ENCODE results near the gene DMGDH. TPM values are rescaled to one million over a fixed set of nuclear protein-coding genes. Genes with fewer than 3 reads are reported as not detected.
A peak's percentile ranks its signal among the peaks of the same experiment; 100 is the strongest.

DMGDH gene
- total RNA-seq, 1 experiment from 2014 or later, result not detected

DNA sequence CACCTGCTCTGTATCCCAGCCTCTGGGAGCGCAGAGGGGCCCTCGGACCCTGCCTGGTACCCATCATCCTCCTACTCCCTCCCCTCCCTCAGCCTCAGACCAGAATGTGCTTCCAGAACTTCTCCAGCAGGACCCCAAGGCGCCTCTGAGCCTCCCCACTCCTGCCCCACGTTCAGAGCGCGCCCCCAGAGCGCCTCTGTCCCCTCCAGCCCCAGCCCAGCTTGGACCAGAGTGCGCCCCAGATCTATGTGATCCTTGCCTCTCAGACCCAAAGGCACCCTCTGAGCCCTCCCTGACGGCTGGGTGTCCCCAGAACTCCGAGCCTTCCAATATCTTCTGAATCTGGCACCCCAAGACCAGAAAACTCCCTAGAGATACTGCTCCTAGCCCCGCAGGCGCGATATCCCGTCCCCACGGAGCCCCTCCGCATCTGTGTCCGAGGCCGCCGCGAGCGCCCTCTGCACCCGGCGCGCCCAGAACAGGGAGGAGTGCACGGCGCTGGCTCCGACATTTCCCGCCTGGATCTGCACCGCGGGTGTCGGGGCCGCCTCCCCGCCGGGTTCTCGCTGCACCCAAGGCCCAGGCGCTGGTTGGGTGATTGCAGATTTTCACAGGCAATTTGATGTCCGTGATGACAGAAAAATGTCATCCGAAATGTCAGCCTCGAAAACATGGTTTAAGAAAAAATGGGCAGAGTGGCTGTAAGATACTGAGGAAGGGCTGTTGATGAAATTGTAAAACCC is 42.7 kb upstream of the DMGDH start:
- no CpG with 5 or more reads among the region's 39 CpGs for WGBS (ENCODE audit: extremely low coverage, insufficient read length, low lambda C conversion rate)
- no peak overlapping the region for H2BK12ac ChIP-seq (ENCODE audit: insufficient read length, low read depth, low read length)
- no peak overlapping the region for H2AFZ ChIP-seq (ENCODE audit: low read length)
- no peak overlapping the region for H3K56ac ChIP-seq (ENCODE audit: insufficient read length, low read depth, low read length)
- H3K4me1 ChIP-seq (ENCODE audit: insufficient read depth, low read length), result no peaks in the 10 kb centered on the region; the same call in none of the 2 replicates
- no peak overlapping the region for H3K27ac ChIP-seq (ENCODE audit: insufficient read length, low read depth, low read length)
- H2BK120ac ChIP-seq (ENCODE audit: low read depth, low read length, poor library complexity, severe bottlenecking), result no peak overlapping the region
- no peak overlapping the region for H3T11ph ChIP-seq (ENCODE audit: low read length)
- H4K91ac ChIP-seq (ENCODE audit: insufficient read length, low read depth, low read length), result no peak overlapping the region
- no peaks in the 10 kb centered on the region for H3K9me3 Mint-ChIP-seq
- no peak overlapping the region for H3K4ac ChIP-seq (ENCODE audit: low read depth, low read length)
- H3K23ac ChIP-seq (ENCODE audit: insufficient read length, low read depth, low read length), result no peak overlapping the region
- H3K9me3 ChIP-seq (ENCODE audit: control insufficient read depth, low read depth, low read length), result no peaks in the 10 kb centered on the region
- H3K23me2 ChIP-seq (ENCODE audit: insufficient read length, low read depth, low read length, poor library complexity, severe bottlenecking), result peaks cover 11% of the 10 kb centered on the region
- H3K4me3 Mint-ChIP-seq, result peak overlapping the region; percentile 70 to 88
- H3K36me3 Mint-ChIP-seq (ENCODE audit: insufficient read depth in 1 of 3, low read depth in 3 of 3), result no peaks in the 10 kb centered on the region
- peak; percentile 33 for DNase-seq
- H2AK5ac ChIP-seq (ENCODE audit: insufficient read length, low read length), result no peak overlapping the region
- H2BK5ac ChIP-seq (ENCODE audit: insufficient read length, low read length), result no peak overlapping the region
- H4K5ac ChIP-seq (ENCODE audit: insufficient read length, low read depth, low read length), result no peak overlapping the region
- H3K27me3 ChIP-seq (ENCODE audit: insufficient read depth, low read length), result peaks cover 13% of the 10 kb centered on the region; the same call in 1 of the 2 replicates
- H3K4me1 Mint-ChIP-seq, result peaks cover 7 to 9% of the 10 kb centered on the region in 2 experiments
- H2BK15ac ChIP-seq (ENCODE audit: low read depth, low read length), result no peak overlapping the region
- no peaks in the 10 kb centered on the region for H4K20me1 ChIP-seq (ENCODE audit: control insufficient read depth, insufficient read depth, insufficient read length)
- H2BK20ac ChIP-seq (ENCODE audit: low read depth, low read length, poor library complexity, severe bottlenecking), result no peak overlapping the region
- no peak overlapping the region for H3K18ac ChIP-seq (ENCODE audit: insufficient read length, low read depth, low read length)
- no peaks in the 10 kb centered on the region for H3K79me1 ChIP-seq (ENCODE audit: insufficient read depth, low read depth, low read length, poor library complexity, severe bottlenecking)
- TF ChIP-seq, protein P1, sequence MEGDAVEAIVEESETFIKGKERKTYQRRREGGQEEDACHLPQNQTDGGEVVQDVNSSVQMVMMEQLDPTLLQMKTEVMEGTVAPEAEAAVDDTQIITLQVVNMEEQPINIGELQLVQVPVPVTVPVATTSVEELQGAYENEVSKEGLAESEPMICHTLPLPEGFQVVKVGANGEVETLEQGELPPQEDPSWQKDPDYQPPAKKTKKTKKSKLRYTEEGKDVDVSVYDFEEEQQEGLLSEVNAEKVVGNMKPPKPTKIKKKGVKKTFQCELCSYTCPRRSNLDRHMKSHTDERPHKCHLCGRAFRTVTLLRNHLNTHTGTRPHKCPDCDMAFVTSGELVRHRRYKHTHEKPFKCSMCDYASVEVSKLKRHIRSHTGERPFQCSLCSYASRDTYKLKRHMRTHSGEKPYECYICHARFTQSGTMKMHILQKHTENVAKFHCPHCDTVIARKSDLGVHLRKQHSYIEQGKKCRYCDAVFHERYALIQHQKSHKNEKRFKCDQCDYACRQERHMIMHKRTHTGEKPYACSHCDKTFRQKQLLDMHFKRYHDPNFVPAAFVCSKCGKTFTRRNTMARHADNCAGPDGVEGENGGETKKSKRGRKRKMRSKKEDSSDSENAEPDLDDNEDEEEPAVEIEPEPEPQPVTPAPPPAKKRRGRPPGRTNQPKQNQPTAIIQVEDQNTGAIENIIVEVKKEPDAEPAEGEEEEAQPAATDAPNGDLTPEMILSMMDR (conservative IDR thresholded peaks at IDR 0.05), result peak; percentile 29; the same call in 1 of the 3 replicates
- H3K79me2 ChIP-seq (ENCODE audit: insufficient read depth, low read length), result no peaks in the 10 kb centered on the region
- no peak overlapping the region for H3K9ac ChIP-seq (ENCODE audit: extremely low read depth, insufficient read length, low read length)
- H4K8ac ChIP-seq (replicated peaks; ENCODE audit: insufficient read length, low read depth, low read length), result no peak overlapping the region
- H3K4me2 ChIP-seq (ENCODE audit: insufficient read depth, insufficient read length, low read length), result peak overlapping the region; percentile 49
- H3K14ac ChIP-seq (ENCODE audit: insufficient read depth, low read length), result no peak overlapping the region
- no peak overlapping the region for H3K27ac Mint-ChIP-seq
- H3K27me3 Mint-ChIP-seq (ENCODE audit: low read depth), result peaks cover 54% of the 10 kb centered on the region

Data from H9 (cell line).